Measurements from ENCODE around the gene DOCK7.

The DOCK7 gene

GRCh38 chr1:62452951-62453350 lies 235.2 kb downstream of the DOCK7 start:
- H3K9me2 ChIP-seq (replicated peaks; ENCODE audit: control insufficient read depth, low read length), result no peaks in the 10 kb centered on the region
- no peaks in the 10 kb centered on the region for H3K27me3 ChIP-seq (ENCODE audit: control insufficient read depth, low read length)
- TF ChIP-seq CTCF (IDR thresholded peaks at IDR 0.05; ENCODE audit: low read depth, low read length, poor library complexity, severe bottlenecking), result no peak
- TF ChIP-seq EZH2phosphoT487 (IDR thresholded peaks at IDR 0.05; ENCODE audit: borderline replicate concordance, low read length), result no peak
- peaks cover 64% of the 10 kb centered on the region for H3K36me3 ChIP-seq (ENCODE audit: control insufficient read depth, low read length)
- H4K20me1 ChIP-seq (ENCODE audit: control insufficient read depth, insufficient read depth, low read depth, low read length), result no peaks in the 10 kb centered on the region; the same call in 1 of the 2 replicates
- no peak overlapping the region for H3K4me2 ChIP-seq (ENCODE audit: low read length)
- peaks cover 52% of the 10 kb centered on the region for H3F3A ChIP-seq (ENCODE audit: control insufficient read depth, insufficient read depth)
- H3K79me2 ChIP-seq (ENCODE audit: control insufficient read depth, low read length), result peaks cover 7% of the 10 kb centered on the region; the same call in 1 of the 2 replicates
- H3K4me1 ChIP-seq (ENCODE audit: control insufficient read depth, low read length), result no peaks in the 10 kb centered on the region
- H3K4me3 ChIP-seq (ENCODE audit: low read length), result no peak overlapping the region
- H3K9me3 ChIP-seq (ENCODE audit: control insufficient read depth, insufficient read depth, low read length), result no peaks in the 10 kb centered on the region
- no peak overlapping the region for H3K27ac ChIP-seq (ENCODE audit: low read depth, low read length)

DNA sequence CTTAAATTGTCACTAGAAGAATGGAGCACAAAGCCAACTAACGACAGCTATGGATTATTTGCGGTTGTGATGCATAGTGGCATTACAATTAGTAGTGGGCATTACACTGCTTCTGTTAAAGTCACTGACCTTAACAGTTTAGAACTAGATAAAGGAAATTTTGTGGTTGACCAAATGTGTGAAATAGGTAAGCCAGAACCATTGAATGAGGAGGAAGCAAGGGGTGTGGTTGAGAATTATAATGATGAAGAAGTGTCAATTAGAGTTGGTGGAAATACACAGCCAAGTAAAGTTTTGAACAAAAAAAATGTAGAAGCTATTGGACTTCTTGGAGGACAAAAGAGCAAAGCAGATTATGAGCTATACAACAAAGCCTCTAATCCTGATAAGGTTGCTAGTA lies 237.9 kb downstream of the DOCK7 start:
- Histone ChIP-seq H3K4me3 (ENCODE audit: low read length) (no peak overlapping the region), H3K4me2 (ENCODE audit: low read length) (no peak overlapping the region), H3F3A (ENCODE audit: control insufficient read depth, insufficient read depth) (peaks cover 29% of the 10 kb centered on the region), H3K9me3 (ENCODE audit: control insufficient read depth, insufficient read depth, low read length) (no peaks in the 10 kb centered on the region), H3K27ac (ENCODE audit: low read depth, low read length) (no peak overlapping the region), H3K4me1 (ENCODE audit: control insufficient read depth, low read length) (no peaks in the 10 kb centered on the region), H3K36me3 (ENCODE audit: control insufficient read depth, low read length) (peaks cover 83% of the 10 kb centered on the region), H3K9me2 (replicated peaks; ENCODE audit: control insufficient read depth, low read length) (no peaks in the 10 kb centered on the region), H4K20me1 (ENCODE audit: control insufficient read depth, insufficient read depth, low read depth, low read length) (peaks cover 3% of the 10 kb centered on the region; the same call in 1 of the 2 replicates), H3K79me2 (ENCODE audit: control insufficient read depth, low read length) (peaks cover 26% of the 10 kb centered on the region), H3K27me3 (ENCODE audit: control insufficient read depth, low read length) (no peaks in the 10 kb centered on the region)
- TF ChIP-seq EZH2phosphoT487 (IDR thresholded peaks at IDR 0.05; ENCODE audit: borderline replicate concordance, low read length) (no peak), CTCF (IDR thresholded peaks at IDR 0.05; ENCODE audit: low read depth, low read length, poor library complexity, severe bottlenecking) (no peak)

- H3K4me1 ChIP-seq (ENCODE audit: control insufficient read depth, low read length), result no peaks in the 10 kb centered on the region
- no peak overlapping the region for H3K4me3 ChIP-seq (ENCODE audit: low read length)
- H3K9me2 ChIP-seq (replicated peaks; ENCODE audit: control insufficient read depth, low read length), result no peaks in the 10 kb centered on the region
- H3K9me3 ChIP-seq (ENCODE audit: control insufficient read depth, insufficient read depth, low read length), result no peaks in the 10 kb centered on the region
- peaks cover 46% of the 10 kb centered on the region for H3K79me2 ChIP-seq (ENCODE audit: control insufficient read depth, low read length)
- peaks cover 3% of the 10 kb centered on the region; the same call in 1 of the 2 replicates for H4K20me1 ChIP-seq (ENCODE audit: control insufficient read depth, insufficient read depth, low read depth, low read length)
- peaks cover 91% of the 10 kb centered on the region for H3K36me3 ChIP-seq (ENCODE audit: control insufficient read depth, low read length)
- no peak overlapping the region for H3K27ac ChIP-seq (ENCODE audit: low read depth, low read length)
- no peaks in the 10 kb centered on the region for H3K27me3 ChIP-seq (ENCODE audit: control insufficient read depth, low read length)
- no peak for TF ChIP-seq EZH2phosphoT487 (IDR thresholded peaks at IDR 0.05; ENCODE audit: borderline replicate concordance, low read length)
- peaks cover 22% of the 10 kb centered on the region for H3F3A ChIP-seq (ENCODE audit: control insufficient read depth, insufficient read depth)
- H3K4me2 ChIP-seq (ENCODE audit: low read length), result no peak overlapping the region
These were observed 239.8 kb downstream of the DOCK7 start for GRCh38 chr1:62448221-62448933.

GRCh38 chr1:62444701-62445100 lies 243.5 kb downstream of the DOCK7 start:
- no peak for TF ChIP-seq EZH2phosphoT487 (IDR thresholded peaks at IDR 0.05; ENCODE audit: borderline replicate concordance, low read length)
- TF ChIP-seq CTCF (IDR thresholded peaks at IDR 0.05; ENCODE audit: low read depth, low read length, poor library complexity, severe bottlenecking), result no peak
- peaks cover 80% of the 10 kb centered on the region for H3K79me2 ChIP-seq (ENCODE audit: control insufficient read depth, low read length)
- no peaks in the 10 kb centered on the region for H3K9me3 ChIP-seq (ENCODE audit: control insufficient read depth, insufficient read depth, low read length)
- peaks cover 15% of the 10 kb centered on the region for H3K4me1 ChIP-seq (ENCODE audit: control insufficient read depth, low read length)
- H3K9me2 ChIP-seq (replicated peaks; ENCODE audit: control insufficient read depth, low read length), result no peaks in the 10 kb centered on the region
- no peaks in the 10 kb centered on the region for H3K27me3 ChIP-seq (ENCODE audit: control insufficient read depth, low read length)
- H3F3A ChIP-seq (ENCODE audit: control insufficient read depth, insufficient read depth), result 0 out of 2 replicates have a peak, but pooled peaks cover 8% of the 10 kb centered on the region
- H3K4me2 ChIP-seq (ENCODE audit: low read length), result no peak overlapping the region
- peaks cover 19% of the 10 kb centered on the region; the same call in 1 of the 2 replicates for H4K20me1 ChIP-seq (ENCODE audit: control insufficient read depth, insufficient read depth, low read depth, low read length)
- peaks cover 97% of the 10 kb centered on the region for H3K36me3 ChIP-seq (ENCODE audit: control insufficient read depth, low read length)
- H3K27ac ChIP-seq (ENCODE audit: low read depth, low read length), result no peak overlapping the region
- no peak overlapping the region for H3K4me3 ChIP-seq (ENCODE audit: low read length)

All from DOHH2 (cell line).